HG03571 (cell line): ENCODE data around the gene TTLL11.
A peak's percentile ranks its signal among the peaks of the same experiment; 100 is the strongest.

Experiments used
- ATAC-seq: cut with Tn5 transposase; IDR thresholded peaks from one replicate; pipeline ENCODE4 v1.9.1; 2021; ENCODE audit not compliant: unreplicated experiment

Gene TTLL11

GRCh38 chr9:122092611-122093506 is at the start of gene TTLL11:
Gene TTLL11 (minus strand): TSS chr9:122093308. CDS start chr9:122093148, 160 bp downstream.
- ATAC-seq: peak; percentile 78

- no peak for ATAC-seq
These were observed 48.6 kb upstream of the TTLL11 start for GRCh38 chr9:122141671-122142070.

GRCh38 chr9:122140368-122141193 is 47.5 kb upstream of the TTLL11 start:
- ATAC-seq: no peak

GRCh38 chr9:122138560-122139268 is 45.6 kb upstream of the TTLL11 start:
- ATAC-seq: no peak

- ATAC-seq: no peak
These were observed 42.4 kb upstream of the TTLL11 start for GRCh38 chr9:122135529-122135859.

GRCh38 chr9:122134822-122135528 is 41.9 kb upstream of the TTLL11 start:
- no peak for ATAC-seq

- no peak for ATAC-seq
These were observed 41.0 kb upstream of the TTLL11 start for GRCh38 chr9:122133984-122134535.

- no peak for ATAC-seq
These were observed 40.3 kb upstream of the TTLL11 start for GRCh38 chr9:122133263-122133983.

- no peak for ATAC-seq
These were observed 39.4 kb upstream of the TTLL11 start for GRCh38 chr9:122132539-122132938.

GRCh38 chr9:122131401-122132001 is 38.4 kb upstream of the TTLL11 start:
- ATAC-seq: no peak

GRCh38 chr9:122130837-122131236 is 37.7 kb upstream of the TTLL11 start:
- ATAC-seq: no peak

GRCh38 chr9:122129969-122130368 is 36.9 kb upstream of the TTLL11 start:
- ATAC-seq: no peak

- no peak for ATAC-seq
These were observed 35.8 kb upstream of the TTLL11 start for GRCh38 chr9:122128969-122129343.

GRCh38 chr9:122128007-122128968 is 35.2 kb upstream of the TTLL11 start:
- no peak for ATAC-seq

- no peak for ATAC-seq
These were observed 34.3 kb upstream of the TTLL11 start for GRCh38 chr9:122127396-122127798.

GRCh38 chr9:122126331-122127261 is 33.5 kb upstream of the TTLL11 start:
- no peak for ATAC-seq
